T-cell (primary cell): ENCODE results near the gene PHYKPL. TPM values are rescaled to one million over a fixed set of nuclear protein-coding genes. Genes with fewer than 3 reads are reported as not detected.

ENCODE experiments used
- ATAC-seq, 4 experiments: fragments of 200-7000 bp in 3 of 4; fragments of 150-1000 bp in 1 of 4; cut with Tn5 transposase; replicated peaks in 1 of 4; 1 replicate in 3 of 4; 2 replicates in 1 of 4; pipeline ENCODE4 v1.10.0; 2021; ENCODE audit warnings: moderate library complexity in 3 of 4, mild to moderate bottlenecking in 2 of 4, moderate number of reproducible peaks in 1 of 4
- CTCF ChIA-PET, 2 donors: fragments of 300-600 bp; sonication (Branson Sonifier 250); formaldehyde crosslinking; loops; one replicate each; lab custom pipeline; 2022; ENCODE audit warnings: antibody characterized with exemption in 2 of 2; lab: Charles Lee
- POLR2A ChIA-PET, 2 donors: fragments of 300-600 bp; sonication (Branson Sonifier 250); formaldehyde crosslinking; loops; one replicate each; lab custom pipeline; 2022; ENCODE audit warnings: antibody characterized with exemption in 2 of 2; lab: Charles Lee
- DNase-seq, 35 experiments: peaks; one replicate each; pipeline versions ENCODE4 v3.0.0 to v3.0.0-alpha.2; 2013 to 2023
- H3K27ac ChIP-seq: one replicate; pipeline ENCODE4 v1.5.1; 2013; ENCODE audit warnings: low read length
- H3K27me3 ChIP-seq, 2 experiments: replicated peaks in 1 of 2; 1 replicate in 1 of 2; 2 replicates in 1 of 2; pipeline versions ENCODE4 v1.6.1 to v1.7.0; 2013; ENCODE audit warnings: low read length in 1 of 2, mixed read lengths in 1 of 2; ENCODE audit not compliant: control insufficient read depth in 2 of 2, insufficient read depth in 2 of 2; ENCODE audit errors: extremely low read depth in 1 of 2
- H3K36me3 ChIP-seq, 2 donors: 1 replicate in 1 of 2; 2 replicates in 1 of 2; pipeline versions ENCODE4 v1.6.1 to v1.7.0; 2013; ENCODE audit warnings: low read length in 1 of 2; ENCODE audit not compliant: control insufficient read depth in 2 of 2, insufficient read depth in 1 of 2; ENCODE audit errors: extremely low read depth in 1 of 2
- H3K4me1 ChIP-seq, 2 experiments: 1 replicate in 1 of 2; 2 replicates in 1 of 2; pipeline versions ENCODE4 v1.6.1 to v1.7.0; 2013; ENCODE audit warnings: low read length in 2 of 2, mixed read lengths in 1 of 2; ENCODE audit not compliant: insufficient read depth in 2 of 2, control insufficient read depth in 1 of 2; ENCODE audit errors: extremely low read depth in 1 of 2
- H3K4me3 ChIP-seq, 2 donors: 1 replicate in 1 of 2; 2 replicates in 1 of 2; pipeline versions ENCODE4 v1.5.1 to v1.7.0; 2013; ENCODE audit warnings: mild to moderate bottlenecking in 2 of 2, low read length in 1 of 2, moderate library complexity in 1 of 2; ENCODE audit not compliant: control insufficient read depth in 1 of 2; ENCODE audit errors: extremely low read depth in 1 of 2
- H3K9me3 ChIP-seq: 2 replicates; pipeline ENCODE4 v1.7.0; 2013
- H3K27ac Mint-ChIP-seq, 2 donors: one replicate each; pipeline ENCODE4 v1.8.0; 2020 to 2021; ENCODE audit warnings: mild to moderate bottlenecking in 2 of 2, mixed read lengths in 2 of 2
- H3K27me3 Mint-ChIP-seq, 2 donors: one replicate each; pipeline ENCODE4 v1.8.0; 2021 to 2022; ENCODE audit warnings: mixed read lengths in 2 of 2
- H3K36me3 Mint-ChIP-seq: one replicate; pipeline ENCODE4 v1.8.0; 2021; ENCODE audit warnings: mixed read lengths
- H3K4me1 Mint-ChIP-seq, 3 donors: one replicate each; pipeline ENCODE4 v1.8.0; 2020 to 2022; ENCODE audit warnings: mixed read lengths in 3 of 3, mild to moderate bottlenecking in 1 of 3
- H3K4me3 Mint-ChIP-seq, 3 donors: one replicate each; pipeline ENCODE4 v1.8.0; 2020 to 2022; ENCODE audit warnings: mild to moderate bottlenecking in 3 of 3, mixed read lengths in 3 of 3, moderate library complexity in 3 of 3
- H3K9me3 Mint-ChIP-seq, 3 donors: one replicate each; pipeline ENCODE4 v1.8.0; 2020 to 2022; ENCODE audit warnings: mixed read lengths in 3 of 3
- WGBS: methylation state at CpG from one replicate; pipeline ENCODE4 v1.1.5; 2013; ENCODE audit warnings: missing lambda C conversion rate; ENCODE audit not compliant: insufficient coverage; 5-methylcytosine and 5-hydroxymethylcytosine counted together
- total RNA-seq, 35 experiments: library from RNA in 6 of 35; stranded (reverse) in 6 of 35; fragments of 120-200 nt in 1 of 35; gene quantifications; one replicate each; pipeline versions ENCODE4 v1.2.1 to v1.2.4 and lab custom pipeline; 2013 to 2026

Gene PHYKPL
- total RNA-seq, 5 donors from 2014 or later (not counting 1 experiment from before 2014, with no cell fraction given), result 135 to 208 (median 193) TPM

GRCh38 chr5:178207917-178208280, 24.7 kb downstream of the PHYKPL start:
- ChIA-PET CTCF (no interaction called here), POLR2A (no interaction called here)
- H3K9me3 ChIP-seq, result no peaks in the 10 kb centered on the region
- no peaks in the 10 kb centered on the region for H3K9me3 Mint-ChIP-seq
- peak overlapping the region; percentile 51 to 92 for H3K27ac Mint-ChIP-seq
- H3K4me1 Mint-ChIP-seq, result peaks cover 40 to 43% (median 43%) of the 10 kb centered on the region in 3 donors
- H3K36me3 Mint-ChIP-seq, result peaks cover 49% of the 10 kb centered on the region
- no peak overlapping the region for H3K4me3 ChIP-seq
- peaks cover 12 to 36% of the 10 kb centered on the region in 2 experiments for H3K4me1 ChIP-seq
- peak overlapping the region; percentile 14 for H3K27ac ChIP-seq
- no CpG with 5 or more reads among the region's 1 CpG for WGBS
- DNase-seq, result no peak
- ATAC-seq, result no peak
- H3K27me3 Mint-ChIP-seq, result peaks cover 0 to 3% of the 10 kb centered on the region in 2 donors
- H3K4me3 Mint-ChIP-seq, result peak overlapping the region in 2 of 3 donors; percentile 7 to 38
- peaks cover 5 to 63% of the 10 kb centered on the region in 2 donors for H3K36me3 ChIP-seq
- H3K27me3 ChIP-seq, result no peaks in the 10 kb centered on the region

GRCh38 chr5:178207183-178207916, 25.3 kb downstream of the PHYKPL start:
- Histone ChIP-seq H3K27ac (peak overlapping the region; percentile 14), H3K27me3 (no peaks in the 10 kb centered on the region), H3K36me3 (peaks cover 5 to 58% of the 10 kb centered on the region in 2 donors), H3K4me3 (no peak overlapping the region), H3K9me3 (no peaks in the 10 kb centered on the region), H3K4me1 (peaks cover 12 to 35% of the 10 kb centered on the region in 2 experiments)
- no peak for ATAC-seq
- Mint-ChIP-seq H3K36me3 (peaks cover 44% of the 10 kb centered on the region), H3K27me3 (peaks cover 0 to 3% of the 10 kb centered on the region in 2 donors), H3K4me1 (peaks cover 40 to 43% (median 43%) of the 10 kb centered on the region in 3 donors), H3K27ac (peak overlapping the region; percentile 86 to 92), H3K4me3 (peak overlapping the region in 1 of 3 donors; percentile 93), H3K9me3 (no peaks in the 10 kb centered on the region)
- 100% methylated on average over 4 of the region's 5 CpGs for WGBS
- ChIA-PET POLR2A (no interaction called here), CTCF (no interaction called here)
- DNase-seq, result no peak

GRCh38 chr5:178206166-178207101, 26.2 kb downstream of the PHYKPL start:
- H3K4me1 Mint-ChIP-seq, result peaks cover 40 to 43% (median 40%) of the 10 kb centered on the region in 3 donors
- H3K27me3 Mint-ChIP-seq, result peaks cover 0 to 3% of the 10 kb centered on the region in 2 donors

GRCh38 chr5:178205749-178206047, 26.9 kb downstream of the PHYKPL start:
- peaks cover 0 to 3% of the 10 kb centered on the region in 2 donors for H3K27me3 Mint-ChIP-seq
- Histone ChIP-seq H3K27me3 (no peaks in the 10 kb centered on the region), H3K9me3 (no peaks in the 10 kb centered on the region), H3K4me3 (peak overlapping the region; percentile 60 to 80), H3K36me3 (peaks cover 5 to 41% of the 10 kb centered on the region in 2 donors), H3K4me1 (peaks cover 12 to 35% of the 10 kb centered on the region in 2 experiments), H3K27ac (peak overlapping the region; percentile 11)
- ATAC-seq (no peak), DNase-seq (no peak)
- peaks cover 39 to 43% (median 40%) of the 10 kb centered on the region in 3 donors for H3K4me1 Mint-ChIP-seq
- POLR2A ChIA-PET, result no interaction called here
- H3K27ac Mint-ChIP-seq, result peak overlapping the region; percentile 86 to 92
- CTCF ChIA-PET, result interaction anchor here in 1 of 2 donors (1.0 kb wide), 1 partner anchor 26 kb away, joined by 3 read pairs; no protein-coding TSS in a partner anchor
- H3K36me3 Mint-ChIP-seq, result peaks cover 37% of the 10 kb centered on the region
- H3K9me3 Mint-ChIP-seq, result no peaks in the 10 kb centered on the region
- peak overlapping the region; percentile 78 to 93 (median 81) for H3K4me3 Mint-ChIP-seq
- 19% methylated on average over 2 of the region's 5 CpGs for WGBS

More at GRCh38 chr5:178206166-178207101, 26.2 kb downstream of the PHYKPL start:
- H3K36me3 ChIP-seq, result peaks cover 5 to 49% of the 10 kb centered on the region in 2 donors
- H3K4me3 ChIP-seq, result peak overlapping the region; percentile 60 to 80
- WGBS, result 23% methylated on average over 9 of the region's 12 CpGs
- no peaks in the 10 kb centered on the region for H3K9me3 ChIP-seq
- Mint-ChIP-seq H3K27ac (peak overlapping the region; percentile 86 to 92), H3K36me3 (peaks cover 42% of the 10 kb centered on the region), H3K4me3 (peak overlapping the region; percentile 78 to 93 (median 81)), H3K9me3 (no peaks in the 10 kb centered on the region)
- H3K27ac ChIP-seq, result peak overlapping the region; percentile 11
- H3K27me3 ChIP-seq, result no peaks in the 10 kb centered on the region
- ChIA-PET POLR2A (no interaction called here), CTCF (interaction anchor here in 1 of 2 donors (0.6 to 1.0 kb wide), 2 partner anchors 25 to 61 kb away, joined by 3 to 4 read pairs; no protein-coding TSS in a partner anchor)
- DNase-seq, result peak in 1 of 35 experiments; percentile 50
- H3K4me1 ChIP-seq, result peaks cover 12 to 35% of the 10 kb centered on the region in 2 experiments
- no peak for ATAC-seq

GRCh38 chr5:178204935-178205748, 27.5 kb downstream of the PHYKPL start:
- Histone ChIP-seq H3K27ac (peak overlapping the region; percentile 11), H3K27me3 (no peaks in the 10 kb centered on the region), H3K9me3 (no peaks in the 10 kb centered on the region), H3K4me1 (peaks cover 12 to 35% of the 10 kb centered on the region in 2 experiments), H3K36me3 (peaks cover 5 to 36% of the 10 kb centered on the region in 2 donors), H3K4me3 (peak overlapping the region; percentile 80 to 91)
- Mint-ChIP-seq H3K9me3 (no peaks in the 10 kb centered on the region), H3K4me1 (peaks cover 38 to 43% (median 39%) of the 10 kb centered on the region in 3 donors), H3K27ac (peak overlapping the region; percentile 86 to 92), H3K27me3 (peaks cover 0 to 3% of the 10 kb centered on the region in 2 donors), H3K4me3 (peak overlapping the region; percentile 78 to 99 (median 93)), H3K36me3 (peaks cover 32% of the 10 kb centered on the region)
- DNase-seq, result peak; percentile 24 to 76 (median 49)
- WGBS, result under 1% methylated on average over 83 of the region's 90 CpGs
- ChIA-PET CTCF (interaction anchor here in 1 of 2 donors (1.0 to 1.4 kb wide), 2 partner anchors 26 to 1418 kb away, joined by 3 to 4 read pairs; partner anchors contain the start of gene HNRNPH1), POLR2A (interaction anchor here in 1 of 2 donors (1.1 kb wide), 1 partner anchor 9 kb away, joined by 3 read pairs; no protein-coding TSS in a partner anchor)
- ATAC-seq, result peak; percentile 42 to 63 (median 58)
